HG02938 (cell line): ENCODE results near the gene ANKS1B.

Source experiments
- ATAC-seq: cut with Tn5 transposase; IDR thresholded peaks from one replicate; pipeline ENCODE4 v1.9.1; 2021; ENCODE audit warnings: mild to moderate bottlenecking, moderate library complexity; ENCODE audit not compliant: unreplicated experiment

Gene ANKS1B

GRCh38 chr12:98909746-98910145 is 1075.0 kb downstream of the ANKS1B start:
- ATAC-seq: no peak

GRCh38 chr12:98908866-98909265 is 1075.9 kb downstream of the ANKS1B start:
- no peak for ATAC-seq

GRCh38 chr12:98903875-98904274 is 1080.9 kb downstream of the ANKS1B start:
- no peak for ATAC-seq

- no peak for ATAC-seq
These were observed 1083.5 kb downstream of the ANKS1B start for GRCh38 chr12:98901189-98901588.

GRCh38 chr12:98896938-98897337 is 1087.8 kb downstream of the ANKS1B start:
- no peak for ATAC-seq

- no peak for ATAC-seq
These were observed 1089.6 kb downstream of the ANKS1B start for GRCh38 chr12:98895086-98895651.

- no peak for ATAC-seq
These were observed 1090.2 kb downstream of the ANKS1B start for GRCh38 chr12:98894412-98895085.

GRCh38 chr12:98893675-98894411 is 1090.9 kb downstream of the ANKS1B start:
- no peak for ATAC-seq

- no peak for ATAC-seq
These were observed 1091.5 kb downstream of the ANKS1B start for GRCh38 chr12:98893126-98893674.

GRCh38 chr12:98885778-98886177 is 1099.0 kb downstream of the ANKS1B start:
- no peak for ATAC-seq

GRCh38 chr12:98883231-98883630 is 1101.5 kb downstream of the ANKS1B start:
- no peak for ATAC-seq

GRCh38 chr12:98882526-98882925 is 1102.2 kb downstream of the ANKS1B start:
- no peak for ATAC-seq

GRCh38 chr12:98873776-98874175 is 1111.0 kb downstream of the ANKS1B start:
- ATAC-seq: no peak

GRCh38 chr12:98870504-98870903 is 1114.2 kb downstream of the ANKS1B start:
- ATAC-seq: no peak

- no peak for ATAC-seq
These were observed 1114.7 kb downstream of the ANKS1B start for GRCh38 chr12:98869886-98870503.

GRCh38 chr12:98868538-98868937 is 1116.2 kb downstream of the ANKS1B start:
- no peak for ATAC-seq

GRCh38 chr12:98868076-98868475 is 1116.7 kb downstream of the ANKS1B start:
- ATAC-seq: no peak

GRCh38 chr12:98864363-98864762 is 1120.4 kb downstream of the ANKS1B start:
- ATAC-seq: no peak

- no peak for ATAC-seq
These were observed 1121.6 kb downstream of the ANKS1B start for GRCh38 chr12:98863167-98863566.

GRCh38 chr12:98861251-98861650 is 1123.5 kb downstream of the ANKS1B start:
- ATAC-seq: no peak

GRCh38 chr12:98856897-98857540 is 1127.7 kb downstream of the ANKS1B start:
- no peak for ATAC-seq
